Upper lobe of left lung (tissue), 4 donors: ENCODE data around the gene CYTH2.

Experiments
- EP300 ChIP-seq, 4 donors: sonication (generic); formaldehyde crosslinking; IDR thresholded peaks; one replicate each; pipeline ENCODE4 v1.5.1; 2017; ENCODE audit warnings: antibody characterized with exemption in 4 of 4, control low read depth in 2 of 4
- POLR2A ChIP-seq, 4 donors: fragments of 450-650 bp; IDR thresholded peaks; one replicate each; pipeline ENCODE4 v1.5.1; 2016 to 2017; ENCODE audit warnings: antibody characterized with exemption in 4 of 4, mild to moderate bottlenecking in 2 of 4
- POLR2AphosphoS5 ChIP-seq, 2 donors: sonication (generic); formaldehyde crosslinking; IDR thresholded peaks; one replicate each; pipeline ENCODE4 v1.5.1; 2017; ENCODE audit warnings: antibody characterized with exemption in 2 of 2
- TF ChIP-seq, protein P1 (sequence below), 6 experiments: fragments of 450-650 bp in 4 of 6; fragments of 200-600 bp in 2 of 6; sonication (generic) in 2 of 6; IDR thresholded peaks; one replicate each; pipeline ENCODE4 v1.5.1; 2016 to 2019; ENCODE audit warnings: antibody characterized with exemption in 6 of 6

DNA sequence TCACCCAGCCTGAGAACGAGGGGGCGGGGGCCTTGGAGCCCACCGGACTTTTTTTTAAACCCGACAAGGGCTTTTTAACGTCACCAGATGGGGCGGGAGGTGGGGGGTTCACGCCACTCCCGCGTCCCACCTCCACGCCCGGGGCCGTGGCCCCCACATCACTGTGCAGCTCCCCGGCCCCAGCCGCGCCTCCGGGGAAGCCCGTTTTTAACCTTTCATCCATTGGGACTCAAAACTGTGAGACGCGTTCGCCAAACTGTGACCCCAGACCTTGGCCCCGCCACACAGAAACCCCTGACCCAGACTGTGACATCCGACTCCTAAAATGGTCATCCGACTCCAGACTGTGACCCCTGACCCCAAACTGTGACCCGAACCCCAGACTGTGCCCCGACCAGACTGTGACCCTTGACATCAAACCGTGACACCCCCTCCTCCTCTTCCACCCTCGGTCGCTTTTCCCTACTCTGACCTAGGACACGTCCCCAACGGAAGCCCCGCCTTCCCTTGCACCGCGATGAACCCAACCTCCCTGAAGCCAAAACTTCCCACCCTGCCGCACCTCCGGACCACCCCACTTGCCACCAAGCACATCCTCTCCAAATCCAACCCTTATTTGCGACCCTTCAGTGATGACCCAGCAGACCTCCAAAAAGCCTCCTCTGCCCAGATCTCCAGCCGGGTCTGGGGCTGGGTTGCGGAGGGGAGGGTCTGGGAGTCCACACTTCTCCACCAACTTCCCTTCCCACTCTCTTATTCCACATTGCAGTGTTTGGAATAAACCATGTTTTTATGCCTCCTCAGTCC, 24.8 kb upstream of the CYTH2 start:
- no peak for TF ChIP-seq POLR2AphosphoS5 (IDR thresholded peaks at IDR 0.05)
- TF ChIP-seq, protein P1, sequence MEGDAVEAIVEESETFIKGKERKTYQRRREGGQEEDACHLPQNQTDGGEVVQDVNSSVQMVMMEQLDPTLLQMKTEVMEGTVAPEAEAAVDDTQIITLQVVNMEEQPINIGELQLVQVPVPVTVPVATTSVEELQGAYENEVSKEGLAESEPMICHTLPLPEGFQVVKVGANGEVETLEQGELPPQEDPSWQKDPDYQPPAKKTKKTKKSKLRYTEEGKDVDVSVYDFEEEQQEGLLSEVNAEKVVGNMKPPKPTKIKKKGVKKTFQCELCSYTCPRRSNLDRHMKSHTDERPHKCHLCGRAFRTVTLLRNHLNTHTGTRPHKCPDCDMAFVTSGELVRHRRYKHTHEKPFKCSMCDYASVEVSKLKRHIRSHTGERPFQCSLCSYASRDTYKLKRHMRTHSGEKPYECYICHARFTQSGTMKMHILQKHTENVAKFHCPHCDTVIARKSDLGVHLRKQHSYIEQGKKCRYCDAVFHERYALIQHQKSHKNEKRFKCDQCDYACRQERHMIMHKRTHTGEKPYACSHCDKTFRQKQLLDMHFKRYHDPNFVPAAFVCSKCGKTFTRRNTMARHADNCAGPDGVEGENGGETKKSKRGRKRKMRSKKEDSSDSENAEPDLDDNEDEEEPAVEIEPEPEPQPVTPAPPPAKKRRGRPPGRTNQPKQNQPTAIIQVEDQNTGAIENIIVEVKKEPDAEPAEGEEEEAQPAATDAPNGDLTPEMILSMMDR (IDR thresholded peaks at IDR 0.05): no peak
- no peak for TF ChIP-seq POLR2A (IDR thresholded peaks at IDR 0.05)
- no peak for TF ChIP-seq EP300 (IDR thresholded peaks at IDR 0.05)
